ENCODE measurements around the gene DGLUCY.
A peak's percentile ranks its signal among the peaks of the same experiment; 100 is the strongest.
"Not testable (repeated sequence)": the region's sequence is repeated elsewhere in the genome, so short reads cannot be mapped to it uniquely, and the experiment has no call there.

DGLUCY gene

GRCh38 chr14:91117960-91118359, 4.1 kb downstream of the DGLUCY start:
- Mint-ChIP-seq H3K36me3 (ENCODE audit: low read depth) (peaks cover 53% of the 10 kb centered on the region), H3K4me3 (no peak overlapping the region), H3K9me3 (peaks cover 8% of the 10 kb centered on the region), H3K27ac (peak overlapping the region; percentile 34), H3K4me1 (ENCODE audit: low read depth) (peaks cover 56% of the 10 kb centered on the region), H3K27me3 (ENCODE audit: low read depth) (no peaks in the 10 kb centered on the region)

- no peaks in the 10 kb centered on the region for H3K27me3 Mint-ChIP-seq (ENCODE audit: low read depth)
- H3K4me1 Mint-ChIP-seq (ENCODE audit: low read depth): peaks cover 52% of the 10 kb centered on the region
- no peak overlapping the region for H3K4me3 Mint-ChIP-seq
- peaks cover 8% of the 10 kb centered on the region for H3K9me3 Mint-ChIP-seq
- H3K27ac Mint-ChIP-seq: no peak overlapping the region
- H3K36me3 Mint-ChIP-seq (ENCODE audit: low read depth): peaks cover 55% of the 10 kb centered on the region
Measured at GRCh38 chr14:91118511-91119068, 4.7 kb downstream of the DGLUCY start.

- Mint-ChIP-seq H3K36me3 (ENCODE audit: low read depth) (peaks cover 61% of the 10 kb centered on the region), H3K27ac (peak overlapping the region; percentile 33), H3K9me3 (peaks cover 8% of the 10 kb centered on the region), H3K27me3 (ENCODE audit: low read depth) (no peaks in the 10 kb centered on the region), H3K4me1 (ENCODE audit: low read depth) (peaks cover 51% of the 10 kb centered on the region), H3K4me3 (peak overlapping the region; percentile 1)
Measured at GRCh38 chr14:91119556-91120311, 5.9 kb downstream of the DGLUCY start.

- Mint-ChIP-seq H3K27ac (no peak overlapping the region), H3K4me3 (no peak overlapping the region), H3K4me1 (ENCODE audit: low read depth) (peaks cover 35% of the 10 kb centered on the region), H3K36me3 (ENCODE audit: low read depth) (peaks cover 67% of the 10 kb centered on the region), H3K9me3 (peaks cover 16% of the 10 kb centered on the region), H3K27me3 (ENCODE audit: low read depth) (no peaks in the 10 kb centered on the region)
Measured at GRCh38 chr14:91123201-91123600, 9.3 kb downstream of the DGLUCY start.

- peaks cover 59% of the 10 kb centered on the region for H3K36me3 Mint-ChIP-seq (ENCODE audit: low read depth)
- H3K9me3 Mint-ChIP-seq; H3K27me3 Mint-ChIP-seq (ENCODE audit: low read depth); H3K4me3 Mint-ChIP-seq; H3K27ac Mint-ChIP-seq: not testable (repeated sequence)
- peaks cover 28% of the 10 kb centered on the region for H3K4me1 Mint-ChIP-seq (ENCODE audit: low read depth)
Measured at GRCh38 chr14:91124406-91125270, 10.8 kb downstream of the DGLUCY start.

- H3K27ac Mint-ChIP-seq: no peak overlapping the region
- peaks cover 58% of the 10 kb centered on the region for H3K36me3 Mint-ChIP-seq (ENCODE audit: low read depth)
- no peaks in the 10 kb centered on the region for H3K27me3 Mint-ChIP-seq (ENCODE audit: low read depth)
- H3K9me3 Mint-ChIP-seq: peaks cover 8% of the 10 kb centered on the region
- peaks cover 25% of the 10 kb centered on the region for H3K4me1 Mint-ChIP-seq (ENCODE audit: low read depth)
- H3K4me3 Mint-ChIP-seq: no peak overlapping the region
Measured at GRCh38 chr14:91125271-91125660, 11.4 kb downstream of the DGLUCY start.

- peaks cover 59% of the 10 kb centered on the region for H3K36me3 Mint-ChIP-seq (ENCODE audit: low read depth)
- H3K4me1 Mint-ChIP-seq (ENCODE audit: low read depth): peaks cover 23% of the 10 kb centered on the region
- peaks cover 8% of the 10 kb centered on the region for H3K9me3 Mint-ChIP-seq
- no peaks in the 10 kb centered on the region for H3K27me3 Mint-ChIP-seq (ENCODE audit: low read depth)
- no peak overlapping the region for H3K4me3 Mint-ChIP-seq
- no peak overlapping the region for H3K27ac Mint-ChIP-seq
Measured at GRCh38 chr14:91125801-91126200, 11.9 kb downstream of the DGLUCY start.

GRCh38 chr14:91126761-91127160, 12.9 kb downstream of the DGLUCY start:
- H3K9me3 Mint-ChIP-seq: peaks cover 8% of the 10 kb centered on the region

GRCh38 chr14:91127401-91127801, 13.5 kb downstream of the DGLUCY start:
- Mint-ChIP-seq H3K9me3 (peaks cover 8% of the 10 kb centered on the region), H3K4me3 (no peak overlapping the region), H3K4me1 (ENCODE audit: low read depth) (peaks cover 19% of the 10 kb centered on the region), H3K27ac (no peak overlapping the region), H3K36me3 (ENCODE audit: low read depth) (peaks cover 60% of the 10 kb centered on the region), H3K27me3 (ENCODE audit: low read depth) (no peaks in the 10 kb centered on the region)

More at GRCh38 chr14:91126761-91127160, 12.9 kb downstream of the DGLUCY start:
- peaks cover 19% of the 10 kb centered on the region for H3K4me1 Mint-ChIP-seq (ENCODE audit: low read depth)
- peaks cover 61% of the 10 kb centered on the region for H3K36me3 Mint-ChIP-seq (ENCODE audit: low read depth)
- no peak overlapping the region for H3K4me3 Mint-ChIP-seq
- H3K27me3 Mint-ChIP-seq (ENCODE audit: low read depth): no peaks in the 10 kb centered on the region
- no peak overlapping the region for H3K27ac Mint-ChIP-seq

- H3K9me3 Mint-ChIP-seq: peaks cover 8% of the 10 kb centered on the region
- H3K36me3 Mint-ChIP-seq (ENCODE audit: low read depth): peaks cover 58% of the 10 kb centered on the region
- no peaks in the 10 kb centered on the region for H3K27me3 Mint-ChIP-seq (ENCODE audit: low read depth)
- peaks cover 19% of the 10 kb centered on the region for H3K4me1 Mint-ChIP-seq (ENCODE audit: low read depth)
- no peak overlapping the region for H3K27ac Mint-ChIP-seq
- H3K4me3 Mint-ChIP-seq: no peak overlapping the region
Measured at GRCh38 chr14:91127924-91128323, 14.1 kb downstream of the DGLUCY start.

- Mint-ChIP-seq H3K4me1 (ENCODE audit: low read depth) (peaks cover 19% of the 10 kb centered on the region), H3K9me3 (peaks cover 8% of the 10 kb centered on the region), H3K4me3 (no peak overlapping the region), H3K36me3 (ENCODE audit: low read depth) (peaks cover 59% of the 10 kb centered on the region), H3K27me3 (ENCODE audit: low read depth) (no peaks in the 10 kb centered on the region), H3K27ac (peak overlapping the region; percentile 41)
Measured at GRCh38 chr14:91128699-91129098, 14.8 kb downstream of the DGLUCY start.

- Mint-ChIP-seq H3K9me3 (peaks cover 8% of the 10 kb centered on the region), H3K36me3 (ENCODE audit: low read depth) (peaks cover 61% of the 10 kb centered on the region), H3K27me3 (ENCODE audit: low read depth) (no peaks in the 10 kb centered on the region), H3K27ac (no peak overlapping the region), H3K4me3 (no peak overlapping the region), H3K4me1 (ENCODE audit: low read depth) (peaks cover 18% of the 10 kb centered on the region)
Measured at GRCh38 chr14:91129261-91129660, 15.4 kb downstream of the DGLUCY start.

GRCh38 chr14:91135039-91135438, 21.2 kb downstream of the DGLUCY start:
- Mint-ChIP-seq H3K4me3 (no peak overlapping the region), H3K9me3 (no peaks in the 10 kb centered on the region), H3K4me1 (ENCODE audit: low read depth) (peaks cover 14% of the 10 kb centered on the region), H3K27ac (no peak overlapping the region), H3K36me3 (ENCODE audit: low read depth) (peaks cover 27% of the 10 kb centered on the region), H3K27me3 (ENCODE audit: low read depth) (no peaks in the 10 kb centered on the region)

GRCh38 chr14:91138511-91139359, 24.9 kb downstream of the DGLUCY start:
- Mint-ChIP-seq H3K9me3 (no peaks in the 10 kb centered on the region), H3K36me3 (ENCODE audit: low read depth) (peaks cover 20% of the 10 kb centered on the region), H3K4me3 (no peak overlapping the region), H3K27ac (peak overlapping the region; percentile 36), H3K27me3 (ENCODE audit: low read depth) (no peaks in the 10 kb centered on the region), H3K4me1 (ENCODE audit: low read depth) (peaks cover 42% of the 10 kb centered on the region)
